ENCODE results near the gene GALNT18. TPM values are rescaled to one million over a fixed set of nuclear protein-coding genes. Genes with fewer than 3 reads are reported as not detected.

GALNT18 gene
- total RNA-seq, 1 donor from 2014 or later = 5.5 TPM

GRCh38 chr11:11239959-11240358 is 381.8 kb downstream of the GALNT18 start:
- H3K4me1 Mint-ChIP-seq (ENCODE audit: low read depth) = no peaks in the 10 kb centered on the region
- DNase-seq (ENCODE audit: low spot score) = no peak
- H3K27me3 Mint-ChIP-seq (ENCODE audit: low read depth) = no peaks in the 10 kb centered on the region
- H3K9me3 Mint-ChIP-seq = no peaks in the 10 kb centered on the region
- H3K36me3 Mint-ChIP-seq (ENCODE audit: low read depth) = no peaks in the 10 kb centered on the region
- no peak overlapping the region for H3K27ac Mint-ChIP-seq
- intact Hi-C loops (cut with micrococcal nuclease) = no loop called here
- H3K4me3 Mint-ChIP-seq (ENCODE audit: low read depth) = no peak overlapping the region

GRCh38 chr11:11237070-11237832 is 384.6 kb downstream of the GALNT18 start:
- Mint-ChIP-seq H3K9me3 (no peaks in the 10 kb centered on the region), H3K4me1 (ENCODE audit: low read depth) (no peaks in the 10 kb centered on the region), H3K36me3 (ENCODE audit: low read depth) (no peaks in the 10 kb centered on the region), H3K27ac (no peak overlapping the region), H3K4me3 (ENCODE audit: low read depth) (no peak overlapping the region), H3K27me3 (ENCODE audit: low read depth) (no peaks in the 10 kb centered on the region)
- intact Hi-C loops (cut with micrococcal nuclease) = no loop called here
- DNase-seq (ENCODE audit: low spot score) = no peak

DNA sequence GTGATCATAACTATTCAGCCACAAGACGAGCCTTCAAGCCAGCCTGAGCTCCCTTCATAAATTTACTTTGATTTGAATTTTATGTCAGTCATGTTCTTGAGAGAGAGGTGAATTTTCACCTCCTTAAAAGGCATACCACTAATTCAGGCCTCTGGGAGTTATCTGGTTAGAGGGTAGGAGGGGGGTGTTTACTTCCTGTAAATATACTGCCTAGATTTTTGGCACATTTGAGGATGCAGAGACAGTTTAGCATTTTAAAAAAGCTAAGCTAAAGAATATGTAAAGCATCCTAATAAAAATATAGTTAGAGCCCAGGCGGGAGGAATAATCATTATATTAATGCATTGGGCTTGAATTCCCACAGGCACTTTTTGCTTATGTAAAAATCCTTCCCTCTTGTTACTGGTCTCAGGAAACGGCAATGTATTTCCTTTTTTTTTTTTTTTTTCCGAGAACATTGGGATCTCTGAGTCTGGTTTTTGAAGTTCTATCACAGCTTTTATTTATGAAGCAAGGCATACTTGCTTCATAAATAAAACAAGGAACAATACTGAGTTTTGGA is 385.2 kb downstream of the GALNT18 start:
- Mint-ChIP-seq H3K36me3 (ENCODE audit: low read depth) (no peaks in the 10 kb centered on the region), H3K27ac (no peak overlapping the region), H3K27me3 (ENCODE audit: low read depth) (no peaks in the 10 kb centered on the region), H3K9me3 (no peaks in the 10 kb centered on the region), H3K4me1 (ENCODE audit: low read depth) (no peaks in the 10 kb centered on the region), H3K4me3 (ENCODE audit: low read depth) (no peak overlapping the region)
- intact Hi-C loops (cut with micrococcal nuclease) = no loop called here
- DNase-seq (ENCODE audit: low spot score) = no peak

DNA sequence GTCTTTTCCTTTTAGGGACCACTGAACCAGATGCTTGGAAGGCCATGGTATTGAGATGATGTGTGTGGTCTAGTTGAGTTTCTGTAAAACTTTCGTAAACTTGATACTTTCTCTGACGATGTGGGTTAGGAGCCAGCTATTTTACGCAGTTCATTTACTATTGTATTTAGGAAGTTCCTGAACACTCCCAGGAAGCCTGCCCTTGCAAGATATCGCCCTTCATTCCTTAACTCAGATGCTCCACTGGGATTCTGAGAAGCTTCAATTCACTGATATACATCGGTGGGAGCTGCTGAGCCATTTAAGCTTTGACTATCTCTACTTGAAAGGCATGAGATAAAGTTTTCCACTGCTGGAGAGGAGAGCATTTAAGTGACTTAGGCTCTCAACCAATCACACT is 390.0 kb downstream of the GALNT18 start:
- no peak overlapping the region for H3K4me3 Mint-ChIP-seq (ENCODE audit: low read depth)
- peaks cover 3% of the 10 kb centered on the region for H3K27me3 Mint-ChIP-seq (ENCODE audit: low read depth)
- no peak for DNase-seq (ENCODE audit: low spot score)
- no peak overlapping the region for H3K27ac Mint-ChIP-seq
- no peaks in the 10 kb centered on the region for H3K4me1 Mint-ChIP-seq (ENCODE audit: low read depth)
- H3K36me3 Mint-ChIP-seq (ENCODE audit: low read depth) = no peaks in the 10 kb centered on the region
- no peaks in the 10 kb centered on the region for H3K9me3 Mint-ChIP-seq
- intact Hi-C loops (cut with micrococcal nuclease) = no loop called here

GRCh38 chr11:11230802-11231562 is 390.8 kb downstream of the GALNT18 start:
- DNase-seq (ENCODE audit: low spot score) = no peak
- Mint-ChIP-seq H3K36me3 (ENCODE audit: low read depth) (no peaks in the 10 kb centered on the region), H3K4me1 (ENCODE audit: low read depth) (no peaks in the 10 kb centered on the region), H3K27ac (no peak overlapping the region), H3K27me3 (ENCODE audit: low read depth) (peaks cover 3% of the 10 kb centered on the region), H3K9me3 (no peaks in the 10 kb centered on the region), H3K4me3 (ENCODE audit: low read depth) (no peak overlapping the region)
- intact Hi-C loops (cut with micrococcal nuclease) = no loop called here

GRCh38 chr11:11230087-11230486 is 391.7 kb downstream of the GALNT18 start:
- H3K4me1 Mint-ChIP-seq (ENCODE audit: low read depth) = no peaks in the 10 kb centered on the region
- intact Hi-C loops (cut with micrococcal nuclease) = no loop called here

GRCh38 chr11:11229647-11230046 is 392.2 kb downstream of the GALNT18 start:
- H3K27me3 Mint-ChIP-seq (ENCODE audit: low read depth) = peaks cover 3% of the 10 kb centered on the region
- H3K27ac Mint-ChIP-seq = no peak overlapping the region
- DNase-seq (ENCODE audit: low spot score) = no peak
- no peaks in the 10 kb centered on the region for H3K4me1 Mint-ChIP-seq (ENCODE audit: low read depth)
- intact Hi-C loops (cut with micrococcal nuclease) = no loop called here
- no peak overlapping the region for H3K4me3 Mint-ChIP-seq (ENCODE audit: low read depth)
- no peaks in the 10 kb centered on the region for H3K9me3 Mint-ChIP-seq
- no peaks in the 10 kb centered on the region for H3K36me3 Mint-ChIP-seq (ENCODE audit: low read depth)

More at GRCh38 chr11:11230087-11230486, 391.7 kb downstream of the GALNT18 start:
- Mint-ChIP-seq H3K27ac (no peak overlapping the region), H3K27me3 (ENCODE audit: low read depth) (peaks cover 3% of the 10 kb centered on the region), H3K36me3 (ENCODE audit: low read depth) (no peaks in the 10 kb centered on the region), H3K4me3 (ENCODE audit: low read depth) (no peak overlapping the region), H3K9me3 (no peaks in the 10 kb centered on the region)
- DNase-seq (ENCODE audit: low spot score) = no peak

DNA sequence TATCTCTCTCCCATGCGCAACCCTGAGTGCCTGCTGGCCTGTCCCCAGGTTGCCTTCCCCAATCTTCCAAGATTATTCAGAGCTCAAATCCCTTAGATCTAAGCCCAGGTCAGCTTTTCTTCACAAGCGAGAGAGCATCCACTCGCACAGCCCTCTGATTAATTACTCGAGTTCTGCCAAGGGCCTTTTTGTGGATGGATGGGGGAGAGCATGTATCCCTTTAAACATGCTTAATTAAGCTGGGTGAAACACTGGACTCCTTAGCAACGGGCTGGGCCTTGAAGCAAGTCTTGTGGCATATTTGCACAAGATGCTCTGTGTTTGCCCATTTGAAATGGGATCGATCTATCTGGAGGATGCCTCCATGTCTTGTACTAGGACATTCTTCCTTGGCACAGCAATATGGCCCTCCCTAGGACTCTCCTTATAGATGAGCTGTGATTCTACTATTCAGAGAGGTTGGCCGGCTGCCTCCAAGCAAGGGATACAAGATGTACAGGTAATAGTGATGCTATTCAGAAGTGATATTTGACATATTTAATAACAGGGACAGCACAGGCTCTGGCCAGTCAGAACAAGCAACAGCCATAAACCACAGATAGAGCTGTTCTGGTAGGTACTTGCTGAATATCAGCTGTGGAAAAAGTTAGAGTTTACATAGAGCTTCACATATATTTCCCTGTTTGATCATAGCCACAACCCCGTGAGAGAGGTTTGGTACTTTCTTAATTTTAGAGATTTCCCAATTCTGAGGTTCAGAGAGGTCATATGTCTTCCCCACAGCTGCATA is 394.3 kb downstream of the GALNT18 start:
- peaks cover 3% of the 10 kb centered on the region for H3K27me3 Mint-ChIP-seq (ENCODE audit: low read depth)
- no peak overlapping the region for H3K4me3 Mint-ChIP-seq (ENCODE audit: low read depth)
- no peak for DNase-seq (ENCODE audit: low spot score)
- H3K36me3 Mint-ChIP-seq (ENCODE audit: low read depth) = no peaks in the 10 kb centered on the region
- H3K9me3 Mint-ChIP-seq = no peaks in the 10 kb centered on the region
- no peaks in the 10 kb centered on the region for H3K4me1 Mint-ChIP-seq (ENCODE audit: low read depth)
- intact Hi-C loops (cut with micrococcal nuclease) = no loop called here
- H3K27ac Mint-ChIP-seq = no peak overlapping the region

Other genes with a start within 250 kb of the GALNT18 start
- 52.1 and 55.8 TPM in 2 replicates for gene USP47, start 220.0 kb upstream of the GALNT18 start, total RNA-seq